Measurements from ENCODE around the gene MYRIP.

- no peak for TF ChIP-seq POLR2A (IDR thresholded peaks at IDR 0.05)
- TF ChIP-seq CTCF (IDR thresholded peaks at IDR 0.05) = no peak
Observed at GRCh38 chr3:39819899-39820298, 10.5 kb downstream of the MYRIP start.

Measured in testis (tissue), 2 donors.